GM12892 (cell line): Measurements from ENCODE around the gene GALNT14.
"Not testable (repeated sequence)": the region's sequence is repeated elsewhere in the genome, so short reads cannot be mapped to it uniquely, and the experiment has no call there.

Source experiments
- POLR2A ChIP-seq: IDR thresholded peaks from 2 replicates; pipeline ENCODE4 v1.6.1; 2011; ENCODE audit warnings: low read depth, low read length, control low read depth
- TAF1 ChIP-seq: IDR thresholded peaks from 2 replicates; pipeline ENCODE4 v1.6.1; 2011; ENCODE audit warnings: low read depth, mild to moderate bottlenecking, control low read depth, low read length, borderline replicate concordance

DNA sequence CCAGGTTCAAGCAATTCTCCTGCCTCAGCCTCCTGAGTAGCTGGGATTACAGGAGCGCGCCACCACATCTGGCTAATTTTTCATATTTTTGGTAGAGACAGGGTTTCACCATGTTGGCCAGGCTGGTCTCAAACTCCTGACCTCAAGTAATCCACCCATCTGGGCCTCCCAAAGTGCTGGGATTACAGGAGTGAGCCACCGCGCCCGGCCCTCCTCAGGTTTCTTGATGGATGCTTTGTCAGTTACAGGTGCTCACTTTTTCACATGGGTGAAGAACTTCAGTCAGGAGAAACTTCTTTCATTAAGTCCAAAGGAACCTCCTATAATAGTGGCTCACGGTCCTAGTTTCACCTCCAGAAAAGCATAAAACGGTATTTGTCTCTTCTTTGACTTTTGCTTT is 45.7 kb upstream of the GALNT14 start:
- not testable (repeated sequence) for TF ChIP-seq POLR2A, TAF1
